D721Med (cell line): ENCODE results near the gene CBFA2T3.

Source experiments
- DNase-seq: peaks from one replicate; pipeline ENCODE4 v3.0.0; 2011; ENCODE audit warnings: low spot score; ENCODE audit not compliant: insufficient read length
- FAIRE-seq: peaks from 2 replicates; lab custom pipeline; 2011; peaks lifted over from hg19 to GRCh38; lab: Jason Lieb, UNC
- TF ChIP-seq, protein P1 (sequence below): IDR thresholded peaks from 2 replicates; pipeline ENCODE4 v1.5.1; 2012; ENCODE audit warnings: mild to moderate bottlenecking, control low read depth; ENCODE audit not compliant: insufficient read depth; ENCODE audit errors: missing control alignments

Gene CBFA2T3

DNA sequence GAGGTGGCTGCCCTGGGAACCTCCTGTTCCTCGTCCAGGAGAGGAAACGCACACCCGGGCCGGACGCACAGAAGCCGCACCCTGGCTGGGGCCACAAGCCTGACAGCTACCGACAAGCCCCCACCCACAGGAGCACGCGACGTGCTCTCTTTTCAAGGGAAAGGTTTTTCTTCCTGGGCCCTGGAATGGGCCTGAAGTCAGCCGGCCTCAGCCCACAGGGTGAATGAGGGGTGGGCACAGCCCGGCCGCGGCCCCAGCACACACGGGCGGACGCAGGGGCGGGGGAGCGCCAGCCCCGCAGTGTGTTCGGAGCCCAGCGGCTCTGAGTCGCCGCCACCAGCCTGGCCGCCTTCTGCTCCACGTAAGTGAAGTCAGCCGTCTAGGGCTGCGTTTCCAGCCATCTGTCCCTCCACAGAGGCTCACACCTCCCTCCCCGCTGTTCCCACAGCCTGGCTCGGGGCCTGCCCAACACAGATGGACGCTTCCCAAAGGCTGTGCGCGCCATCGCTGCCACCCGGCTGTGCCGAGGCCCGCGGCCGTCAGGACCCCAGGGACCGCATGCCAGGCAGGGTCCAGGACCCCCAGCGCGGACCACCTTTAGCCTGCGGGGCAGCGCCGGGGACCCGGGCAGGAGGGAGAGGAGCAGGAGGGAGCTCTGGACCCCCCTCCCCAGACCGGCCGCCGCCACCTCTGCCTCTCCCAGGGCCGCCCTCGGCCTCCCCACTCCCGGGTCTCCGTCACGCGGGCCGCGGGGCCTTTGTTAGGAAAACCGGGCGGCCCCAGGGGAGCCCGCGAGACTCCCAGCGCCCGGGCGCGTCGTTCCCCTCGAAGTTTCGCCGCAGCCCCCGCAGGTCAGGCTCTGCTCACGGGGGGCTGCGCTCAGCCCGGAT is 36.8 kb downstream of the CBFA2T3 start:
- no peak for FAIRE-seq
- DNase-seq = peak; percentile 28
- TF ChIP-seq, protein P1, sequence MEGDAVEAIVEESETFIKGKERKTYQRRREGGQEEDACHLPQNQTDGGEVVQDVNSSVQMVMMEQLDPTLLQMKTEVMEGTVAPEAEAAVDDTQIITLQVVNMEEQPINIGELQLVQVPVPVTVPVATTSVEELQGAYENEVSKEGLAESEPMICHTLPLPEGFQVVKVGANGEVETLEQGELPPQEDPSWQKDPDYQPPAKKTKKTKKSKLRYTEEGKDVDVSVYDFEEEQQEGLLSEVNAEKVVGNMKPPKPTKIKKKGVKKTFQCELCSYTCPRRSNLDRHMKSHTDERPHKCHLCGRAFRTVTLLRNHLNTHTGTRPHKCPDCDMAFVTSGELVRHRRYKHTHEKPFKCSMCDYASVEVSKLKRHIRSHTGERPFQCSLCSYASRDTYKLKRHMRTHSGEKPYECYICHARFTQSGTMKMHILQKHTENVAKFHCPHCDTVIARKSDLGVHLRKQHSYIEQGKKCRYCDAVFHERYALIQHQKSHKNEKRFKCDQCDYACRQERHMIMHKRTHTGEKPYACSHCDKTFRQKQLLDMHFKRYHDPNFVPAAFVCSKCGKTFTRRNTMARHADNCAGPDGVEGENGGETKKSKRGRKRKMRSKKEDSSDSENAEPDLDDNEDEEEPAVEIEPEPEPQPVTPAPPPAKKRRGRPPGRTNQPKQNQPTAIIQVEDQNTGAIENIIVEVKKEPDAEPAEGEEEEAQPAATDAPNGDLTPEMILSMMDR = no peak

DNA sequence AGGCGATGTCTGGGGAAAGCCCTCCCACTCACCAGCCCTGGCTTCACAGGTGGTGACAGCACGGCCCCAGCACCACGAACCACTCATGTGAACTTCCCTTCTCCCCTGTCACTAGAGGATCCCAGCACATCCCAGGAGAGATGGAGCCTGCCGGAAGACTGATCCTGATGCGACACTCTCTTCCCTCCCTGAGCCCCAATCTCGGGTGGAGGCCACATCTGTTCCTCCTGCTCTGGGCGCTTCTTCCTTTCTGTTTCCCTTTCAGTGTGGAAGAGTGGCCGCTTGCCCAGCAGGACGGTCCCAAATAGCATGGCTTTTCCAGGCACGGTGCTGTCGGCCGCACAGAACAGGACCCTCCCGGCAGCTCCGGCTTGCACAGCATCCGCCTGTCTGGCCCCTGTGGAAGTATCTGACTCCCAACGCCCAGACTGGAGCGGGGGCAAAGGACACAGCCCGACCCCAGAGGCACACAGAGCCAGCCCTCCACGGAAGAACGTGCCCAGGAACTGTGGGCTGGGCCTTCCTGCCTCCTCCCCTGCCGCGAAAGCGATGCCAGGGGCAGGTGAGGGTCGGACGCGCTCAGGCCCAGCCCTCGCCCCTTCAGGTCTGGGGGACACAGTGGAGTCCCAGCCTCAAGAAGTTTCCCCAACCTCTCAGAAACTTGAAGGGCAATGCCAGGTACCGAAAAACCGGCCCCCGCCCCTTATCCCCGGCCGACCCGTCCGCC is 37.6 kb downstream of the CBFA2T3 start:
- TF ChIP-seq, protein P1 = no peak
- FAIRE-seq (no peak), DNase-seq (no peak)

DNA sequence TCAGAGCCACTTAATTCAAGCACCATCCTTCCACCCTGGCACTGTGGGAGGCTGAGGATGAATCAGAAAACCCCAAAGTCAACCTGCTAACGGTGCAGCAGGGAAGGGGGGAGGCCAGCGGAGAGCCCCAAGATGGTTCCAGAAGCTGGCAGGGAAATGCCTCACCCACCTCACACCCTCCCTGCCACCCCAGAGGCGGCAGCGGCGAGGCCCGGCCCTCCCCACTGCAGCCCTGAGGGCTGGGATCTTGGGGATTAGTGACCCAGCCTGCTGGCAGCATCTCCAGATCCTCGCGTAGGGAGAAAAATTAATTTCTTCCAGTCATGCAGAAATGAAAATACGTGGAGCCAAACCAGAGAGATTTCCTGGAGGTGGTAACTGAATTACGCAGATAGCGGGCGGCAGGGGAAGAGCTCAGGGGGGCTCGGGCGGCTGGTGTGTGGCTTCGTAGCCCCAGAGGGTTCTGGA is 38.2 kb downstream of the CBFA2T3 start:
- no peak for FAIRE-seq
- peak; percentile 62 for DNase-seq
- TF ChIP-seq, protein P1 = no peak

DNA sequence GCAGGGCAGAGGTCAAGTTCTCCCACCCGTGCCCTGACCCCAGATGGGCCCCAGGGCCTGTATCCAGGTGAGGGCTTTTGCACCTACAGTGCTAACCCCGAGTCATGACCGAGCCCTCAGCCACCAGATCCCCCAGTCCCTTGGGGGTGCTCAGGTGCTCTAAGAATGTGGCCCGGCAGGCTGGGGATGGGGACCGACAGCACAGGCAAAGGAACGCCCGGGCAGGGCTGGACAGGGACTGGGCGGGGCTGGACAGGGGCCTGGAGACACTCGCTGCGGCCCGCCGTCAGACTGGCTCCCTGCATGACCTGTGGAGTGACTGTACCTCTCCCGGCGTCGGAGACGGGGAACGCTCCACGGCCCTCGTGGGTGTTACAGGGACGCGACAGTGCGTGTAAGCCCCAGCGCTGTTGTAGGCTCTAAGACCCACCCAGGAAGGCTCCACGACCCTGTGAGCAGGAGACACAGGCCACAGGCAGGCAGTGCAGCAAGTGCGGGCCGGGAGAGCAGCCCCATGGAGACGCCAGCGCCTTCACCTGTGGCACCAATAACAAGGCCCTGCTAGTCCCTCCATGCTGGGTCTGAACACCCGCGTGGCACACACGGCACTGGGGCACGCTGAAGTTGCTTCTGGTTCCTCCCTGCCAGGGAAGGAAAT is 38.8 kb downstream of the CBFA2T3 start:
- FAIRE-seq (no peak), DNase-seq (no peak)
- TF ChIP-seq, protein P1 = no peak

DNA sequence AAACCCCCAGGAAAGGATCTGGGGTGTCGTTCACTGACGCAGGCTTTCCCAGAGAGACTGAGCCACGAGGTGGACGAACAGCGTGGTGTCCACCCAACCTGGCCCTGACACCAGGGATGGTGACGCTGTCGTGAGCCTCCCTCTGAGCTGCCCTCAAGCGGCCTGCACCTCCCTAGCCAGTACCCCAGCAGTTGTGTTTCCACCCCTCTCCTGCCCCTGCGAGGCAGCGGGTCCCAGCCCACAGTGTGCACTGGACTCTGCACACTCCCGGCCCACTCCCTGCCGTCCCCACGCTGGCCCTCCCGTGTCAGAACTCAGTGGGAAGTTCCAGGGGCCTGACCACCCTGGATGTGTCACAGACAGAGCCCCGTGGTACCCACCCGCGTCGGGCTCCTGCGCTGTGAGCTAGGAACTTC is 39.8 kb downstream of the CBFA2T3 start:
- TF ChIP-seq, protein P1 = no peak
- DNase-seq = no peak
- no peak for FAIRE-seq

DNA sequence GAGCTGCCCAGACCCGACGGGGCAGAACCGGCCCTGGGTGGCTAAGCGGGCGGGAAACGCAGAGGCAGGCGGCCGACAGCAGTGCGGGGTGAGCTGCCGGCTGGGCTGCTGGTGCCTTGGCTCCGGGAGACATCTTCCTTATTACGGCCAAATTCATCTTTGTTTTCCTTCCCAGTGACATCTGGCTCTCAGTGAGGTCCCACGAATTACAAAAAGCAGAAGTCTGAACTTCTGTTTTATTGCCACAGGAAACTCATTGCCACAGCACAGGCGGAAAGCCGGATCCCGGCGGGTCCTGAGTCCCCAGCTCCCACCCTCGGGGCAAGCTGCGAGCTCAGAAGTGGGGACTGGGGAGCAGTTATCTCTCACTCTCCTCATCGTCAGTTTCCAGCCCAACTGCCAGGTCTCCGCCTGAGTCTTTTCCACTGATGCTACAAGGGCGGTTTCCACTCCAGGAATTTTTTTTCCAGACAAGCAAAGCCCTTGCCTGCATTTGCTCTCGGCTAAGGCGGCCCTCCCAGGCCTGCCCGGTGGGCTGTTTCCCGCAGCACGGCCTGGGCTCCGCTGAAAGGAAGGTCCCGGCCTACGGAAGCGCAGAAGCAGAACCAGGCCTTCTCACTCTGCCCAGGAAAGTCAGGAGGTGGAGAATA is 40.3 kb downstream of the CBFA2T3 start:
- no peak for DNase-seq
- TF ChIP-seq, protein P1 = no peak
- no peak for FAIRE-seq
